ENCODE measurements around the gene BAZ1B.
"Not testable (repeated sequence)": the region's sequence is repeated elsewhere in the genome, so short reads cannot be mapped to it uniquely, and the experiment has no call there.

- not testable (repeated sequence) for TF ChIP-seq CTCF, POLR2A (IDR thresholded peaks at IDR 0.05)
Measured at GRCh38 chr7:73495507-73495906, 26.6 kb downstream of the BAZ1B start.

All from ovary (tissue), 3 donors.